Activated CD4-positive, alpha-beta T cell treated with anti-CD3 and anti-CD28 coated beads for 48 hours (primary cell): ENCODE results near the gene ACOT4.
"Not testable (repeated sequence)": the region's sequence is repeated elsewhere in the genome, so short reads cannot be mapped to it uniquely, and the experiment has no call there.

Source experiments
- DNase-seq: peaks from one replicate; pipeline ENCODE4 v3.0.0-alpha.2; 2020

ACOT4 gene, protein sequence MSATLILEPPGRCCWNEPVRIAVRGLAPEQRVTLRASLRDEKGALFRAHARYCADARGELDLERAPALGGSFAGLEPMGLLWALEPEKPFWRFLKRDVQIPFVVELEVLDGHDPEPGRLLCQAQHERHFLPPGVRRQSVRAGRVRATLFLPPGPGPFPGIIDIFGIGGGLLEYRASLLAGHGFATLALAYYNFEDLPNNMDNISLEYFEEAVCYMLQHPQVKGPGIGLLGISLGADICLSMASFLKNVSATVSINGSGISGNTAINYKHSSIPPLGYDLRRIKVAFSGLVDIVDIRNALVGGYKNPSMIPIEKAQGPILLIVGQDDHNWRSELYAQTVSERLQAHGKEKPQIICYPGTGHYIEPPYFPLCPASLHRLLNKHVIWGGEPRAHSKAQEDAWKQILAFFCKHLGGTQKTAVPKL

DNA sequence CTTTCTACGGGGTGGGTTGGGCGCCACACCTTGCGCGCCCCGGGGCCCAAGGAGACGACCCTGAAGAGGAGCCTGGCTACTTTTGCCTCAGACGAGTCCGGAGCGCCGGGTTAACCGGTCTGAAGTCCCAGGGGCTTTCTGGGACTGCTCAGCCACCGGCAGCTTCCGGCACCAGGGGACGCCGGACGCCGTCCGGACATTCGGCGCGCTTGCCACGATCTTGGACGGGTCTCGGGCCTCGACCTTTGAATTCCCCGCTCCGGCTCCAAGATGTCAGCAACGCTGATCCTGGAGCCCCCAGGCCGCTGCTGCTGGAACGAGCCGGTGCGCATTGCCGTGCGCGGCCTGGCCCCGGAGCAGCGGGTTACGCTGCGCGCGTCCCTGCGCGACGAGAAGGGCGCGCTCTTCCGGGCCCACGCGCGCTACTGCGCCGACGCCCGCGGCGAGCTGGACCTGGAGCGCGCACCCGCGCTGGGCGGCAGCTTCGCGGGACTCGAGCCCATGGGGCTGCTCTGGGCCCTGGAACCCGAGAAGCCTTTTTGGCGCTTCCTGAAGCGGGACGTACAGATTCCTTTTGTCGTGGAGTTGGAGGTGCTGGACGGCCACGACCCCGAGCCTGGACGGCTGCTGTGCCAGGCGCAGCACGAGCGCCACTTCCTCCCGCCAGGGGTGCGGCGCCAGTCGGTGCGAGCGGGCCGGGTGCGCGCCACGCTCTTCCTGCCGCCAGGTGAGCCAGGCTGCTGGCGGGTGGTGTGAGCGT lies at the start of gene ACOT4:
Gene ACOT4 (plus strand): TSS at position 184 of the 760 bp plus-strand sequence. CDS start 87 bp downstream, at position 271.
- peak; percentile 57 for DNase-seq

- DNase-seq: peak; percentile 21
Measured at GRCh38 chr14:73542961-73543360, 48.7 kb upstream of the ACOT4 start.

DNA sequence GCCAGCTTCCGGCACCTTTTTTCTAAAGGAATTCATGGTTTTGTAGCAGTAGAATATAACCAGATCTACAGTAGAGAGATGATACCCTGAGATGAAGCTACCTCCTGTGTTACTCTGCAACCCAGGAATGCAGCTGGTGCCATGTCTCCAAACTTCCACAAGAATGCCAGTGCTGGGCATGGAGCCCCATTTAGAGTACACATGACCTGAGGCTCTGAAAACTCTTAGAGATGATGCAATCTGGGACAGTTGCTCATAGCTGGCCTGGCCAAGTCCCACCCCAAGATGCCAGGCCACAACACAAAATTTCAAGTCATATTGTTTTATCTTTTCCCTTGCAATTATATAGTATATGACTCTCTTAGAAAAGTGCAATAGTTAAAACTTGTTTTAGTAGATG lies 46.3 kb upstream of the ACOT4 start:
- not testable (repeated sequence) for DNase-seq

DNA sequence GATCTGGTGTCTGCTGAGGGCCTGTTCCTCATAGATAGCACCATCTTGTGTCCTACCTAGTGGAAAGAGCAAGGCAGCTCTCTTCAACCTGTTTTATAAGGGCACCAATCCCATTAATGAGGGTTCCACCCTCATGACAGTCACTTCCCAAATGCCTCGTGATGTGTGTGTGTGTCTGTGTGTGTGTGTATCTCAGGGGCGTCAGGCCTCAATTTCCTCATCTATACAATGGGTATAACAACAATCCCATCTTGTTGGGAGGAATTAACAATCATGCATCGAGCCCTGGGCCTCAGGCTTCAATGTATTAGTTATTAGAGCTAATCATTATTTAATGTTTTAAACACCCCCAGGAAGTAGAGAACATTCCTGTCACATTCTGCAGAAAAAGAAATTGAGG lies 42.6 kb upstream of the ACOT4 start:
- not testable (repeated sequence) for DNase-seq

GRCh38 chr14:73549889-73550524 lies 41.7 kb upstream of the ACOT4 start:
- not testable (repeated sequence) for DNase-seq

- no peak for DNase-seq
Measured at GRCh38 chr14:73553845-73554244, 37.8 kb upstream of the ACOT4 start.

DNA sequence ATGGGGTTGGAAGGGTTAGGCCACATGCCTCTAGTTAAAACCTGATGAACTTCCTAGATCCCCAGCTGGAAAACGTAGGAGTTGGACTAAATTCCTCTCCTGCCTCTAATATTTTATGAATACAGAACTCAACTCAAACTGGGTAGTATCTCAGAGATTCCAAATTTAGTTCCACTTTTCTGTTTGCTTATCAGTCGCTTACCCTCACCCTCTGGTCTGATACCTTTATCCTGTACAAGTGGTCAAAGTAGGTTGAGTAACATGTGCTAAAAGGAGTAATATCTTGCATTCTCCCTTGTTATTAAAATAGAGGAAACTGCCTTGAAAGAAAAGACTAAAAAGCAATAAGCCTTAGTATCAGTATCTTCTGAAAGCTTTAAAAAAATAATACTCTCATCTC lies 34.5 kb upstream of the ACOT4 start:
- DNase-seq: not testable (repeated sequence)

- not testable (repeated sequence) for DNase-seq
Measured at GRCh38 chr14:73558238-73558637, 33.4 kb upstream of the ACOT4 start.

- not testable (repeated sequence) for DNase-seq
Measured at GRCh38 chr14:73562256-73562655, 29.4 kb upstream of the ACOT4 start.

- DNase-seq: not testable (repeated sequence)
Measured at GRCh38 chr14:73562696-73563095, 29.0 kb upstream of the ACOT4 start.

DNA sequence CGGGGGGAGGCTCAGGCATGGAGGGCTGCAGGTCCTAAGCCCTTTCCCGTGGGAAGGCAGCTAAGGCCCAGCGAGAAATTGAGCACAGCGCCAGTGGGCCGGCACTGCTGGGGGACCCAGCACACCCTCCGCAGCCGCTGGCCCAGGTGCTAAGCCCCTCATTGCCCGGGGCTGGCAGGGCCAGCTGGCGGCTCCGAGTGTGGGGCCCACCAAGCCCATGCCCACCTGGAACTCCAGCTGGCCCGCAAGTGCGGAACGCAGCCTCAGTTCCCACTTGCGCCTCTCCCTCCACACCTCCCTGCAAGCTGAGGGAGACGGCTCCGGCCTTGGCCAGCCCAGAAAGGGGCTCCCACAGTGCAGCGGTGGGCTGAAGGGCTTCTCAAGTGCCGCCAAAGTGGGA lies 25.2 kb upstream of the ACOT4 start:
- DNase-seq: not testable (repeated sequence)

DNA sequence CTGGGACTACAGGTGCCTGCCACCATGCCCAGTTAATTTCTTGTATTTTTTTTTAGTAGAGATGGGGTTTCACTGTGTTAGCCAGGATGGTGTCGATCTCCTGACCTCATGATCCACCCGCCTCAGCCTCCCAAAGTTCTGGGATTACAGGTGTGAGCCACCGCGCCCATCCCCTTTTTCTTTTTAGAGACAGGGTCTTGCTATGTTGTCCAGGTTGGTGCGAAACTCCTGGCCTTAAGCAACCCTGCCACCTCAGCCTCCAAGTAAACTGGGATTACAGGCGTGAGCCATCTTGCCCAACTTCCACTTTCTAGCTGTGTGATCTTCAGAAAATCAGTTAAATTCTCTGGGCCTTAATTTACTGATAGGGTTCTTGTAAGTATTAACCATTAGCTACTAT lies 24.7 kb upstream of the ACOT4 start:
- not testable (repeated sequence) for DNase-seq

DNA sequence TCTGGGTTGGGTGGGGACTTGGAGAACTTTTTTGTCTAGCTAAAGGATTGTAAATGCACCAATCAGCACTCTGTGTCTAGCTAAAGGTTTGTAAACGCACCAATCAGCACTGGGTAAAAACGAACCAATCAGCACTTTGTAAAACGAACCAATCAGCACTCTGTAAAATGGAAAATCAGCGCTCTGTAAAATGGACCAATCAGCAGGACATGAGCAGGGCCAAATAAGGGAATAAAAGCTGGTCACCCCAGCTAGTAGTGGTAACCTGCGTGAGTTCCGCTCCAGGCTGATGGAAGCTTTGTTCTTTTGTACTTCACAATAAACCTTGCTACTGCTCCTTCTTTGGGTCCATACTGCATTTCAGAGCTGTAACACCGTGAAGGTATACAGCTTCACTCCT lies 24.3 kb upstream of the ACOT4 start:
- peak; percentile 6 for DNase-seq

- DNase-seq: peak; percentile 47
Measured at GRCh38 chr14:73567951-73568885, 23.5 kb upstream of the ACOT4 start.

- DNase-seq: not testable (repeated sequence)
Measured at GRCh38 chr14:73568886-73569184, 22.8 kb upstream of the ACOT4 start.

- DNase-seq: peak; percentile 89
Measured at GRCh38 chr14:73569185-73569958, 22.3 kb upstream of the ACOT4 start, which contains the start of gene ACOT2. Gene ACOT2 (plus strand): TSS chr14:73569213. CDS start chr14:73569241, 28 bp downstream.

DNA sequence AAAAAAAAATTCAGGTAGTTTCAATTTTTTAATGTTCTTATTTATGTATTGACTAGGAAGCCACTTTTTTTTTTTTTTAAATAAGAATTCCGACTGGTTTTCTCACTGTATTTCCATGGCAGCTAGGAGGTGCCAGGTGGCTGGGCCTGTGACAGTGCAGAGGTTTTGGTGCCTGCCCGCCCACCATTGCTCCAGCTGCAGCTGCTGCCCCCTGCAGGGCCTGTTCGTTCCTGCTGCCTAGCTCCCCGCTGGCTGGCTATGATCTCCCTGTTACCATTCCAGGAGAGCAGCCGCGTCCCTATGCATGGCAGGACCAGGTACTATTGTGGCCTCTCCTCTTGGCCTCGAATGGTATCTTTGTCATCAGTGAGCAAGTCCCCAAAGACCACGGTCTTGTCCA lies 20.8 kb upstream of the ACOT4 start:
- peak; percentile 80 for DNase-seq

DNA sequence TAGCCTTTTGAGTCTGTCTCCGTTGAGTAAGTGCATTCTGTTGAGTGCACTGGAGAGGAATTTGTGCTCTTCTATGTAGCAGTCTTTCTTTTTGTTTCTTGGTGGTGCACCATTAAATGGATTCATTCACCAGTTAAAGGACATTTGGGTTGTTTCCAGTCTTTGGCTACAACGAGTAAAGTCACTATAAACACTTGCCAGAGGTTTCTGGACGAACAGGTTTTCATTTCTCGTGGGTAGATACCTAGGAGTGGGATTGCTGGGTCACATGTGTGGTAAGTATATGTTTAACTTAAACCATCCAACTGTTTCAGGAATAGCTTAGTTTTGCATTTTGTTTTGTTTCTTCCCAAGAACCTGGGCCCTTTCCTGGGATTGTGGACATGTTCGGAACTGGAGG lies 18.6 kb upstream of the ACOT4 start:
- DNase-seq: not testable (repeated sequence)

DNA sequence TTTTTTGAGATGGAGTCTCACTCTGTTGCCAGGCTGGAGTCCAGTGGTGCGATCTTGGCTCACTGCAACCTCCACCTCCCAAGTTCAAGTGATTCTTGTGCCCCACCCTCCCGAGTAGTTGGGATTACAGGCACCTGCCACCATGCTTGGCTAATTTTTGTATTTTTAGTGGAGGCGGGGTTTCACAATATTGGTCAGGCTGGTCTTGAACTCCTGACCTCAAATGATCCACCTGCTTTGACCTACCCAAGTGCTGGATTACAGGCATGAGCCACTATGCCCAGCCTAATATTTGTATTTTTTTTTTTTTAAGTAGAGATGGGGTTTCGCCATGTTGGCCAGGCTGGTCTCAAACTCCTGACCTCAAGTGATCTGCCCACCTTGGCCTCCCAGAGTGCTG lies 17.9 kb upstream of the ACOT4 start:
- not testable (repeated sequence) for DNase-seq

GRCh38 chr14:73574251-73574650 lies 17.4 kb upstream of the ACOT4 start:
- not testable (repeated sequence) for DNase-seq

DNA sequence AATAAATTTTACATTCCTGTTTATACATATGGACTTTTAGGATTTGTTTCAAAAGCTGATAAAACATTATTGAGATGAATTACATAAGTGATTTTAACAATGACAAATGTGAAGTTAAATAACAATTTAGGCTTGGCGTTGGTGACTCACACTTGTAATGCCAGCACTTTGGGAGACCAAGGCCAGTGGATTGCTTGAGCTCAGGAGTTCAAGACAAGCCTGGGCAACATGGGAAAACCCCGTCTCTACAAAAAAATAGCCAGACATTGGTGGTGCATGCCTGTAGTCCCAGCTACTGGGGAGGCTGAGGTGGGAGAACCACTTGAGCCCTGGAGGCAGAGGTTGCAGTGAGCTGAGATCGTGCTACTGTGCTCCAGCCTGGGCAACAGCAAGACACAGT lies 15.3 kb upstream of the ACOT4 start:
- DNase-seq: no peak

GRCh38 chr14:73577214-73577613 lies 14.5 kb upstream of the ACOT4 start:
- not testable (repeated sequence) for DNase-seq
